ENCODE measurements around the gene DNAL1.

DNA sequence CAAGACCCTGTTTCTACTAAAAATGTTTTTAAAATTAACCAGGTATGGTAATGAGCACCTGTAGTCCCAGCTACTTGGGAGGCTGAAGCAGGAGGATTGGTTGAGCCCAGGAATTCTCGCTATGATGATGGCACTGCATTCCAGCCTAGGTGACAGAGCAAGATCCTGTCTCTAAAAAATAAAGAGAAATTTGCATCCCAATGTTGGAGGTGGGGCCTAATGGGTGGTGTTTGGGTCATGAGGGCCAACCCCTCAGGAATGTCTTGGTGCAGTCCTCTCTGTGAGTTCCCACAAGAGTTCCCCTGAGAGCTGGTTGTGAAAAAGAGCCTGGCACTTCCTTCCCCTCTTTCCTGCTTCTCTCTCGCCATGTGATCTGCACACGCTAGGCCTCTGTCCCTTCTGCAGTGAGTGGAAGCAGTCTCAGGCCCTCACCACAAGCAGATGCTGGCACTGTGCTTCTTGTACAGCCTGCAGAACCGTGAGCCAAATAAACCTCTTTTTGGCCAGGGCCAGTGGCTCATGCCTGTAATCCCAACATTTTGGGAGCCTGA is 21.2 kb upstream of the DNAL1 start:
- TF ChIP-seq, protein P1, sequence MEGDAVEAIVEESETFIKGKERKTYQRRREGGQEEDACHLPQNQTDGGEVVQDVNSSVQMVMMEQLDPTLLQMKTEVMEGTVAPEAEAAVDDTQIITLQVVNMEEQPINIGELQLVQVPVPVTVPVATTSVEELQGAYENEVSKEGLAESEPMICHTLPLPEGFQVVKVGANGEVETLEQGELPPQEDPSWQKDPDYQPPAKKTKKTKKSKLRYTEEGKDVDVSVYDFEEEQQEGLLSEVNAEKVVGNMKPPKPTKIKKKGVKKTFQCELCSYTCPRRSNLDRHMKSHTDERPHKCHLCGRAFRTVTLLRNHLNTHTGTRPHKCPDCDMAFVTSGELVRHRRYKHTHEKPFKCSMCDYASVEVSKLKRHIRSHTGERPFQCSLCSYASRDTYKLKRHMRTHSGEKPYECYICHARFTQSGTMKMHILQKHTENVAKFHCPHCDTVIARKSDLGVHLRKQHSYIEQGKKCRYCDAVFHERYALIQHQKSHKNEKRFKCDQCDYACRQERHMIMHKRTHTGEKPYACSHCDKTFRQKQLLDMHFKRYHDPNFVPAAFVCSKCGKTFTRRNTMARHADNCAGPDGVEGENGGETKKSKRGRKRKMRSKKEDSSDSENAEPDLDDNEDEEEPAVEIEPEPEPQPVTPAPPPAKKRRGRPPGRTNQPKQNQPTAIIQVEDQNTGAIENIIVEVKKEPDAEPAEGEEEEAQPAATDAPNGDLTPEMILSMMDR (IDR thresholded peaks at IDR 0.05 in 2 of 3, conservative IDR thresholded peaks at IDR 0.05 in 1 of 3; ENCODE audit: borderline replicate concordance in 1 of 3, insufficient read depth in 1 of 3, low read depth in 2 of 3, low read length in 2 of 3), result no peak
- TF ChIP-seq POLR2A (IDR thresholded peaks at IDR 0.05; ENCODE audit: borderline replicate concordance, extremely low read depth, insufficient read depth, insufficient read length) (no peak), EZH2phosphoT487 (IDR thresholded peaks at IDR 0.05; ENCODE audit: borderline replicate concordance) (no peak), JUND (IDR thresholded peaks at IDR 0.05) (no peak), CEBPB (IDR thresholded peaks at IDR 0.05; ENCODE audit: low read depth) (no peak), ZNF274 (IDR thresholded peaks at IDR 0.05; ENCODE audit: low read depth, low read length) (no peak), POLR2AphosphoS5 (IDR thresholded peaks at IDR 0.05; ENCODE audit: low read depth, low read length) (no peak), TCF7L2 (IDR thresholded peaks at IDR 0.05; ENCODE audit: borderline replicate concordance, extremely low read depth, insufficient read depth, insufficient read length) (no peak), EZH2 (IDR thresholded peaks at IDR 0.05) (no peak)
